H1 (cell line): ENCODE results near the gene ITGA6. TPM values are rescaled to one million over a fixed set of nuclear protein-coding genes. Genes with fewer than 3 reads are reported as not detected.

Source experiments
- CHD2 ChIP-seq: IDR thresholded peaks from 2 replicates; pipeline ENCODE4 v1.6.1; 2012; ENCODE audit warnings: low read length, improper control_type of control experiment
- EGR1 ChIP-seq: IDR thresholded peaks from 2 replicates; pipeline ENCODE4 v1.6.1; 2011; ENCODE audit warnings: low read depth, low read length, borderline replicate concordance
- EP300 ChIP-seq, 2 experiments: IDR thresholded peaks; 1 replicate in 1 of 2; 2 replicates in 1 of 2; pipeline ENCODE4 v1.6.1; 2011 to 2012; ENCODE audit warnings: low read depth in 2 of 2, low read length in 2 of 2, mild to moderate bottlenecking in 2 of 2, borderline replicate concordance in 1 of 2, inconsistent platforms in 1 of 2, moderate library complexity in 1 of 2
- EZH2 ChIP-seq: fragments of 200-600 bp; sonication (generic); IDR thresholded peaks from 2 replicates; pipeline ENCODE4 v1.7.1; 2012; ENCODE audit warnings: low read depth, mild to moderate bottlenecking, moderate library complexity, low read length, inconsistent platforms; ENCODE audit not compliant: severe bottlenecking
- NANOG ChIP-seq: IDR thresholded peaks from 2 replicates; pipeline ENCODE4 v1.6.1; 2011; ENCODE audit warnings: low read length, low read depth, mild to moderate bottlenecking, inconsistent platforms; ENCODE audit not compliant: insufficient read depth, poor library complexity, severe bottlenecking
- NRF1 ChIP-seq: IDR thresholded peaks from 2 replicates; pipeline ENCODE4 v1.6.1; 2011; ENCODE audit warnings: mild to moderate bottlenecking, low read depth, low read length, improper control_type of control experiment
- PHF8 ChIP-seq: fragments of 200-600 bp; sonication (generic); conservative IDR thresholded peaks from 2 replicates; pipeline ENCODE4 v1.7.1; 2012; ENCODE audit warnings: low read depth, mild to moderate bottlenecking, inconsistent platforms, low read length, moderate library complexity
- POLR2A ChIP-seq, 2 experiments: IDR thresholded peaks; 1 replicate in 1 of 2; 2 replicates in 1 of 2; pipeline ENCODE4 v1.6.1; 2011; ENCODE audit warnings: low read depth in 2 of 2, low read length in 2 of 2, mild to moderate bottlenecking in 2 of 2; ENCODE audit errors: control extremely low read depth in 1 of 2
- POLR2AphosphoS5 ChIP-seq: IDR thresholded peaks from 2 replicates; pipeline ENCODE4 v1.6.1; 2011; ENCODE audit warnings: low read depth, low read length
- RAD21 ChIP-seq, 2 experiments: IDR thresholded peaks in 1 of 2; conservative IDR thresholded peaks in 1 of 2; 2 replicates each; pipeline ENCODE4 v1.6.1; 2011; ENCODE audit warnings: low read depth in 2 of 2, low read length in 2 of 2, improper control_type of control experiment in 1 of 2, inconsistent platforms in 1 of 2, mild to moderate bottlenecking in 1 of 2, moderate library complexity in 1 of 2
- RNF2 ChIP-seq: fragments of 200-900, 300-1000 bp; sonication (generic); IDR thresholded peaks from 2 replicates; pipeline ENCODE4 v1.7.1; 2016; ENCODE audit warnings: borderline replicate concordance, low read depth, mild to moderate bottlenecking, antibody characterized with exemption, low read length; ENCODE audit not compliant: poor library complexity, severe bottlenecking; ENCODE audit errors: missing control alignments
- SUZ12 ChIP-seq: fragments of 200-600 bp; sonication (generic); IDR thresholded peaks from 2 replicates; pipeline ENCODE4 v1.6.1; 2012; ENCODE audit warnings: mild to moderate bottlenecking, inconsistent platforms, low read length, moderate library complexity, mixed read lengths
- TCF12 ChIP-seq: IDR thresholded peaks from 2 replicates; pipeline ENCODE4 v1.6.1; 2011; ENCODE audit warnings: low read depth, mild to moderate bottlenecking, low read length
- YY1 ChIP-seq: IDR thresholded peaks from 2 replicates; pipeline ENCODE4 v1.6.1; 2011; ENCODE audit warnings: low read depth, mild to moderate bottlenecking, low read length
- ZNF274 ChIP-seq: IDR thresholded peaks from 2 replicates; pipeline ENCODE4 v1.7.0; 2012; ENCODE audit warnings: low read length, borderline replicate concordance; ENCODE audit errors: extremely low read depth
- polyA plus RNA-seq, 7 experiments: library from polyadenylated mRNA; depleted of rRNA in 3 of 7; stranded (reverse) in 5 of 7; unstranded in 2 of 7; fragments of >200 nt in 5 of 7; fragments of 200-250 nt in 2 of 7; gene quantifications; 1 replicate in 5 of 7; 2 replicates in 1 of 7; 4 replicates in 1 of 7; pipeline versions ENCODE4 v1.2.1 to v1.2.3, GENCODE V29; 2011 to 2013; ENCODE audit warnings: missing spikeins in 2 of 7, mixed read lengths in 2 of 7
- total RNA-seq: library from RNA; stranded (reverse); fragmentation: NEBNext Ultra II Directional; extraction: Animal tissue kit (Norgen Biotek cat#: 25700); gene quantifications from 2 replicates; pipeline ENCODE4 v1.2.1, GENCODE V29; 2021
- TF ChIP-seq, protein P1 (sequence below): IDR thresholded peaks from 2 replicates; pipeline ENCODE4 v1.6.1; 2012; ENCODE audit warnings: inconsistent platforms

Gene ITGA6
- total and polyA plus RNA-seq, 2 of the 8 experiments (the other 6 are each of a cell fraction or from before 2014, with no cell fraction given), result 26.9 to 118 TPM

DNA sequence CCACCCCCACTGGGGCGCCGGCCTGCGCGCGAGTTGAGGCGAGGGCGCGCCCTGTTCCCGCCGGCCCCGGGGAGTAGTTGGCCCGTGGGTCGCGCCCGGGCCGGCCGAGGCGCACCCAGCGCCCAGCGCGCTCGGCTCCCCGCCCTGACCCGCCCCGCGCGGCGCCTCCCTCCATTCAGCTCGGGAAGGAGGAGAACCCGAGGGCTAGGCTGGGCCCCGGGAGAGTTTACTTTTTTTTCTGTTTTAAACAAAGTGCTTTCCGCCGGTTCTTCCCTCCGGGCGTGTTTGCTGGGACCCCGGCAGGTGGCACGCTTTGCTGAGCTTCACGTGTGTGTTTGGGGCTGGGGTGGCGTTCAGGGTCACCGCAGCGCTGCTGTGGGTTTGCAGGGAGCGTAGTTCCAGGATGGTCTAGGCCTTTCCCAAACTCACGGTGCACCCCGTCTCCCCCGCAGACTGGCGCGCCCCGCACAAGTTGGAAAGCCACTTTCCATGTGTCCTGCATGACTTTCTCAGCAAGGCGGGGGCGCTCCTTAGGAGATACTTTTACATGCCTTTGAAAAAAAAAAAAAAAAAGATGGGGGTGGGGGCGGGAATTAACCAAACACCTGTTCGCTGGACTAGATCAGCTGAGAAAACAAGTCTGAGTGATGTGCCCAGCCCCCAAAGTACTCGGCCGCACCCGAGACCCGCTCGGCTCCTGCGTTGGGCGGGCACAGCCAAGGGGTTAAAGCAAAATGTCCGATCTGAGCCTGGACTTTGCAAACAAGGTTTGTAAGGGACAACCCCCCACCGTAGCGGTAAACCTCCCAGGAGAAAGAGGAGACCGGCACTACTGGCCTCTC is 825 bp downstream of the ITGA6 start (continued):
- no peak for TF ChIP-seq EP300 (IDR thresholded peaks at IDR 0.05; ENCODE audit: borderline replicate concordance in 1 of 2, low read depth in 2 of 2, low read length in 2 of 2)
- TF ChIP-seq SUZ12, result no peak
- TF ChIP-seq ZNF274, result no peak
- no peak for TF ChIP-seq RNF2
- no peak for TF ChIP-seq PHF8
- TF ChIP-seq RAD21 (IDR thresholded peaks at IDR 0.05 in 1 of 2, conservative IDR thresholded peaks at IDR 0.05 in 1 of 2; ENCODE audit: low read depth in 2 of 2, low read length in 2 of 2), result peak; percentile 27 to 38; a peak in 2 of 4 replicates
- TF ChIP-seq NRF1, result no peak
- TF ChIP-seq TCF12, result peak; percentile 72; the same call in 1 of the 2 replicates
- TF ChIP-seq EZH2, result no peak
- TF ChIP-seq POLR2A (IDR thresholded peaks at IDR 0.05; ENCODE audit: control extremely low read depth in 1 of 2, low read depth in 2 of 2, low read length in 2 of 2), result peak in 1 of 2 experiments; percentile 55; a peak in 2 of 3 replicates
- no peak for TF ChIP-seq CHD2
- TF ChIP-seq YY1, result peak; percentile 79; the same call in 1 of the 2 replicates
- no peak for TF ChIP-seq POLR2AphosphoS5
- TF ChIP-seq, protein P1, sequence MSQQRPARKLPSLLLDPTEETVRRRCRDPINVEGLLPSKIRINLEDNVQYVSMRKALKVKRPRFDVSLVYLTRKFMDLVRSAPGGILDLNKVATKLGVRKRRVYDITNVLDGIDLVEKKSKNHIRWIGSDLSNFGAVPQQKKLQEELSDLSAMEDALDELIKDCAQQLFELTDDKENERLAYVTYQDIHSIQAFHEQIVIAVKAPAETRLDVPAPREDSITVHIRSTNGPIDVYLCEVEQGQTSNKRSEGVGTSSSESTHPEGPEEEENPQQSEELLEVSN, result 0 out of 2 replicates have a peak, but pooled peaks have one; percentile 9
- TF ChIP-seq NANOG, result no peak
- no peak for TF ChIP-seq EGR1
